HK-2 (cell line): Measurements from ENCODE around the gene SLC25A51.
A peak's percentile ranks its signal among the peaks of the same experiment; 100 is the strongest.

ENCODE experiments used
- DNase-seq: peaks from one replicate; pipeline ENCODE4 v3.0.0-alpha.2; 2018; ENCODE audit not compliant: unreplicated experiment

Gene SLC25A51

DNA sequence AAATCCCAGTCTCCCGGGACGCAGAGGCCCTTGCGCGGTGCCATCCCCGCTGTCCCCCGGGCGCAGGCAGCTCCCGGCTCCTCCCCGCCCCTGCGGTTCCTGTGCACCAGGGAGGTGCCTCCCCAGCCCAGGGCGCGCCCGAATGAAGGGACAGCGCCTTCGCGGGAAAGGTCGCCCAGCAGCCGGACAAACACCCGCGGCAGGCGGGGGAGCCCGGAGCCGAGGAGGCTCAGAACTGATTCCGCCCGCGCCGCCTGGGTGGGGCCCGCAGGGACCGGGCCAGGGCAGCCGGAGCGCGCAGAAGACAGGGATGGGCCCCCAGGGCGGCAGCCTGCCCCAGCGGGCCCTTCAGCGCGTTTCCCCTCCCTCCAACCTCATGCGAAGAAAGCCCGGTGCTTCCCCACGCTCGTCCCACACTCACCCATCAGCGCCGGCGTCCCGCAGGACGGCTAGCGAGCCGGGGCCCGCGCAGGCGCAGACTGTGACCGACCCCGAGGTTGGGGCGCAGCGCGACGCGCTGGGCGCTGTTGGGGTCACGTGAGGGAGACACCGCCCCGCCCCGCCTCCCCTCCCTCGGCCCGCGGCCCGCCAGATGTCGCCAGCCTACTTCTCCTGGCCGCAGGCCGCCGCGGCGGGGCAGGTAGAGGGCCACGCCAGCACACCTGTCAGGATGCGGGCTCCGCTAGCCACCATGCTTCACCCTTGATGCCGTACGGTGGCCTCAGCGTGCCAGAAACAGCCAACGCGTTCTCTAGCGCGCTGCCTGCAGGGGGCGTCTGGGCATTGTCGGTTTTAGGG lies at the start of gene SLC25A51:
Gene SLC25A51 (minus strand): TSS at position 481 of the 798 bp plus-strand sequence. CDS start 15,577 bp downstream, outside the sequence.
- DNase-seq = peak; percentile 92

DNA sequence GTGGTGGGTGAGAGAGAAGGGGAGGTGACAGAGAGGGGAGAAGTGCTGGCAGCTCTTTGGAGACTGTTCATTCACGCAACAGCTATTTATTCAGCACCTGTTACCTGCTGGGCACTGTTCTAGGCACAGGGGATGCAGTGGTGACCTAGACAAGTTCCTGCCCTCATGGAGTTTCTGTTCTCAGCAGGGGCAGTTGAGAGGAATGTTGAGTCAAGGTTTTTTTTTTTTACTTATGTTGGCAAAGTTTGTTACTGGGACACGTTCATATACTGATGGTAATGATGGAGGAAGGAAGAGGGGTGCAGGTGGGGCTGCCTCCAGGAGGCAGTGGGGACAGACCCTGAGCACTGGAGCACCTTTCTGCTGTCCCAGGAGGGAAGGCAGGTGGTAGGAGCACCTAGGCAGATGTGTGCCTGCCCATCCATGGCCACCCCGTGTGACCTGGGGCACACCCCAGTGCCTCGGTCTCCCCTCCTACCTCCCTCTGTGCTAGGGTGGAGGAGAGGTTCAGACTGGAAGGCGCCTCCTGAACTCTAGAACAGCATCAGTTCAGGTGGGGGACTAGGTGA lies 49.4 kb upstream of the SLC25A51 start:
- DNase-seq = no peak

DNA sequence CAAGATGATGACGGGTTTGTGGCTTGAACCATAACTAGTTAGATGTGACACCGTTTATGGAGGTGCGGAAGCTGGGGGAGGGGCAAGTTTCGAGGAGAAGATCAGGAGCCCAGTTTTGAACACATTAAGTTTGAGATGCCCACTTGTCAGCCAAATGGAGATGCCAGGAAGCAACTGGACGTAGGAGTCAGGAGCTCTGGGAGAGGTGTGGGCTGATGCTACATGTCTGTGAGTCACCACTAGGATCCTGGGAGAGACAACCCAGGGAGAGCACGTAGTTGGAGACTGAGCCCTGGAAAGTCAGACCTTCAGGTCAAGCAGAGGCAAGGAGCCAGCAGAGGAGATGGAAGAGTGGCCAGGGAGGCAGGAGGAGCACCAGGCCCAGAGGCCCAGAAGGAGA lies 48.8 kb upstream of the SLC25A51 start:
- peak; percentile 36 for DNase-seq

DNA sequence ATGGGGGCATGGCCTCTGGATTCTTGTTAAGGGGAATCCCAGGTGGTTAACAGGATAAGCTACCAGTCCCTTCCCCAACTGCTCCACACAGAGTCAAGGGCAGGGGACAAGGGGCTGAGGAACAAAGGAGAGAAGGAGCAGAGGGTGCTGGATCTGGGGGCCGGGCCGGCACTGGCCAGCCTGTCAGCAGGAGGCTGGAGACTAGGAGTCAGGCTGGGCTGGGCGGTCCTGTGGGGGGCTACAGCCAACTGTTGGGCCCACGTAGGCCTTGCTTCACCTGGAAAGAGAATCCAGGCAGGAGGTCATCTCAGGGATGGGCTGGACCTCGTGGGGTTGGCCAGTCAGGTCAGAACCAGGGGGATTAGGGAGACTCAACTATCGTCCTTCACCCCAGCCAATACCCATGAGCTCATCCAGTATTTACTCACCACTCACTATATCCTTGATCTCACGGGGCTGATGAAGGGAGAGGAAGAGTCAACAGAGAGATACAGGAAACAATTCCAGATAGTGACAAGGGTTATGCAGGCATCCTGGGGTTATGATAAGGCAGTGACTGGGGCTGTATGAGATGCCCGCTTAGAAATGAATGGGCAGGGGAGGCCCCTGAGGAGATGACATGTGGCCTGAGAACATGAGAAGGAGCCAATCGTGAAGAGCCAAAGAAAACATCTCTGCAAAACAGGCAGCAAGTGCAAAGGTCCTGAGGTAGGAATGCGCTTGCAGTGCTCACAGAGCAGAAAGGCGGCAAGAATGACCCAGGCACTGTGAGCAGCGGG lies 47.9 kb upstream of the SLC25A51 start:
- DNase-seq = no peak

- DNase-seq = no peak
Observed at GRCh38 chr9:37950561-37950960, 46.6 kb upstream of the SLC25A51 start.

- peak; percentile 47 for DNase-seq
Observed at GRCh38 chr9:37949576-37949975, 45.6 kb upstream of the SLC25A51 start.

DNA sequence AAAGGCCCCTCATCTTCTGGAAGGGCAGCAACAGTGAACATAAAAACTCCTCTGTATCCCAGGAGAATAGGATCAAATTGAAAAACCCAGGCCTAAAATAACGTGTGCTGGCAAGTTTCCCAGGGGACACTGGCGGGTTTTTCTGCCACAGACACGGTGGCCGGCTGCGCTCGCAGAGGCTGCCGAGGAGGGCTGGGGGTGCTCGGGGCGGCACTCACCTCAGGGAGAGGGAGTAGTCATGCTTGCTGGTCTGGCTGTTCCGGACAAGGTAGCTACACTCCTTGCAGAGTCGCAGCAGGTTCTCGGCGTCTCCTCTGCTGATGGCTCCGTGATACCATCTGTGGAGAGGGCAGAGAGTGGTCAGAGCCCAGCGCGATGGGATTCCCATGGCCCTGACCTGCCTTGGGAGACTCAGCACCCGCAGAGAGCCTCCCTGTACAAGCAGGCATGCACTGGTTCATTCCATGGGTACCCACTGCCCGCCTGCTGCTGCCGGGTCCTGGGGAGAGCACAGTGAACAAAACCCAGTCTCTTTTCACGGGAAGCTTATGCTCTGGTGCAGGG lies 44.6 kb upstream of the SLC25A51 start:
- no peak for DNase-seq

- no peak for DNase-seq
Observed at GRCh38 chr9:37947977-37948376, 44.0 kb upstream of the SLC25A51 start.

GRCh38 chr9:37947471-37947870 lies 43.5 kb upstream of the SLC25A51 start:
- no peak for DNase-seq

GRCh38 chr9:37946971-37947370 lies 43.0 kb upstream of the SLC25A51 start:
- no peak for DNase-seq

DNA sequence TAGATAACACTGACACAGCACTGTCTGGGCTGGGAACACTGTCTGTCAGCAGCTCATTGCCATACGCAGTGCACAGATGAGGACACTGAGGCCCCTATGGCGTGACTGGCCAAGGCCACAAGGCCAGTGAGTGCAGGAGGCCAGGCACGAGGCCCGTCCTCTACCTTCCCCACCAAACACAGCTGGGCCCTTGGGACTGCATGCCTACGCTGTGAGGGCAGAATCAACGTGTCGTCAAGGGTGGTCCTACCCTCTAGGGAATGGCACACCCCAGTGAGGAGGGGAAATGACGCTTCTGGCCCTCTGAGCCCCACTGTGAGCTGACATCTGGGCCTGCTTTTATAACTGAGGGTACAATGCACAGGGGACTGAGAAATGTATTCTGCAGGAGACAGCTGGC lies 42.1 kb upstream of the SLC25A51 start:
- DNase-seq = no peak

- no peak for DNase-seq
Observed at GRCh38 chr9:37944671-37945481, 40.9 kb upstream of the SLC25A51 start.

DNA sequence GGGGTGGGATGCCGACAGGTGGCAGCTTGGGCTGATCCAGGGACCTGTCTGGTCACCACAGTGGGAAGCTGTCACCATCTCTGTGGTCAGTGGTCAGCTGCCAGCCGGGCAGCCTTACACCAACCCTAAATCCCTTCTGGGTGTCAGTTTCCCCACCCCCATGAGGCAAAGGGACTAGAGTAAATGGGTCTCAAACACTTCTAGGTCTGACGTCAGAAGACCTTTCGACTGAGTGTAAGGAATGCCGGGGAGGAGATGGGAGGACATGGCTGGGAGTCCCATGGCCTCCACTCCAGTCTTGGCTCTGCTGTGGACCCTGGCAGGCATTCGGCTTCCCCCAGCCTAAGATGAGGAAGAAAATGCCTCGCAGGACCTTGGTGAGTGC lies 40.3 kb upstream of the SLC25A51 start:
- no peak for DNase-seq

DNA sequence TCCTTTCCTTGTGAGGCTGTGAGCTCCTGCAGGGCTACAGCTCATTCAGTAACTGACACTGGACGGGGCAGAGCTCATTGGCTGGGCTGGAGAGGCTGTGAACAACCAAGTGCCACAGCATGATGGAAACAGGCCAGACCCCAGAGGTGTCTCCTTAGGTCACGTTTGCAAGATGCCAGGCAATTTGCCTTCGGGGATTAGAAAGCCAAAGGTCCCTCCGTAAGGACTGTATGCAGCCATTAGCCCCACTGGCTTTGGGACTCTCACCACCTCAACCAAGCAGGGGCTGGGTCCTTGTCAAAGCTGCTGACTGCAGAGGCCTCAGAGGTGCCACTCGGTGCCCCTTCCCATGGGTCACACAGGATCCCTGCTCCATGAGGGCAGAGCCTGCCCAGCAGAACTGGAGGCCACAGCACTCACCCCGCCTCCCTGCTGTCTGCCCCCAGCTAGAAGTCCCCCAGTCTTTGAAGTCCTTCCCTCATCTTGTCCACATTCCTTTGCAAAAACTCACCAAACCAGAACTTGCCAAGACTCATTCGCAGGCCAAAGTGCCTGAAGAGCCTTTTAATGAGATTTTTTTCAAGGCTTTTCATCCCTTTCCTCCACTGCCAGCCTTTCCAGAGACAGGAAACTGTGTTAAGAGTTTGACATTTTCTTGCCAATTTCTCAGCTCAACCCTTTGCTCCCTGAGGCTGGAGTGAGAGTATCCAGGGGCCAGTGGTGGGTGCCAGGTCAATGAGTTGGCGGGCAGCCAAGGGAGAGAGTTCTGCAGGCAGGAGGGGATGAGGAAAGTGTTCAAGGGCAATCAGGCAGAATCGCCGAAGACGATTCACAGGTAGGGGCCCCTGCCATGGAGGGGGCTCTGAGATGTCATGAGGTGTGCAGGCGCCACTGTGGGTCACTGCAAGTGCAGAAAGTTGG lies 39.7 kb upstream of the SLC25A51 start:
- peak; percentile 60 for DNase-seq

DNA sequence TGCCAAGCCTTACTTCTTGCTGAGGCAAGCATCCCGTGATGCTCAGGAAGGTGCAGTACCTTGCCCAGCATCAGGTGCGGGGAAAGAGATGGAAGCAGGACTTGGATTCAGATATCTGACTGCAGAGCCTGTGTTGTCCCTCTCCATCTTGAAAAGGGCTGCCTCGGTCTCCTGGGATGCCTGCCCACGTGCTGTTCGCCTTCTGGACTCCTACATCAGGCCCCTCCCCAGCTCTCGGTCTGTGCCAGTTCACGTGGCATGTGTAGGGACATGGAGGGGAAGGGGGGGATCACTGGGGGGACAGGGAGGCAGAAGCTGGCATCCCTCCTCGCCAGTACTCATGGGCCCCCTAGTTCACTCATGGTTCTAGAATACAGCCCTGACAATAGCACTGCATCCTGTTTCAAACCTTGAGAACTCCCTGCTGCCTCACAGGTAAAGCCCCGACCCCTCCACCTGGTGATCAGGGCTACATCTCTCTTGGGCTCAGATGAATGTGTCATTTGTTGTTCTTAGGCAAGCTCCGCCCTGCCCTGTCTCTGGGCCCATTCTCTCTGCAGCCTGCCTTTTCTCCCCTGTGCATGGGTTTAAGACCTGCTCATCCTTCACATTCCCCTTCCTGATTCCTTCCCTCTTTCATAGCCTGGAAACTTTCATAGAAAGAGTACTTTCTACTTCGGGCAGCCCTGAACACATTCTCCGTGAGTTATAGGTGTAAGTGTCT lies 38.9 kb upstream of the SLC25A51 start:
- no peak for DNase-seq

GRCh38 chr9:37941253-37941652 lies 37.3 kb upstream of the SLC25A51 start:
- DNase-seq = no peak

GRCh38 chr9:37939575-37940095 lies 35.7 kb upstream of the SLC25A51 start:
- no peak for DNase-seq

GRCh38 chr9:37938121-37938891 lies 34.4 kb upstream of the SLC25A51 start:
- no peak for DNase-seq

GRCh38 chr9:37937366-37937765 lies 33.4 kb upstream of the SLC25A51 start:
- DNase-seq = no peak
